SW480 (cell line): ENCODE measurements around the gene MOCS1.

Experiments
- DNase-seq: peaks from one replicate; pipeline ENCODE4 v3.0.0-alpha.2; 2016; ENCODE audit warnings: low spot score

The MOCS1 gene

DNA sequence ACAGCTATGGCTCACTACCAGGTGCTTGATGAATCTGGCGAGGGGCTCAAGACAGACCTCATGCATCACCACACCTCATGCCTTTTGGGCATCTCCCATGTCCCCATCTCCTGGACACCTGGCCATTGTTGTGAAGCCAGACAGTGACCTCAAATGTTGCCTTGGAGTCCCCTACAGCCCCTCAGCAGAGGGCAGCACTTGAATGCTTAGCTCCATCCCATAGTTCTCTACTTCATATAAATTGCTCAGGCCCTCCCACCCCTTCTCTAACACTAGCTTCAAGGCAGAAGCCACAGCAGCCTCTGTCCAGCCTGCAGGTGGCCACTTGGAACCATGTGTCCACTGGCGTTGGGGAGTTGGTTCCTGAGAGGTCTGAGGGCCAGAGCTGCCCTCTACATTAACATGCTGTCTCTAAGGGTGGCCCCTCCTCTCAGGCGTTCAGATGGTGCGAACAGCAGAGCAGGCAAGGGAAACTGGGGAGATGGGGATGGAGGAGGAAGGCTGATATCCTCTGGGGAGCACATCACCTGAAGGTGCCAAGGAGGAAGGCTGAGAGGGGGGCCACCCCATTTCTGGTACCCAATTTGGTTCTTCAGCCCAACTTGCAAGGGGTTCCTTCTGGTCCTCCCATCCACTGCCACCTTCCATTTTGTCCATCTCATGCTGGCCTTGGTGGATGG, 31.3 kb downstream of the MOCS1 start:
- no peak for DNase-seq

- DNase-seq = no peak
Measured at GRCh38 chr6:39902136-39902535, 32.1 kb downstream of the MOCS1 start.

DNA sequence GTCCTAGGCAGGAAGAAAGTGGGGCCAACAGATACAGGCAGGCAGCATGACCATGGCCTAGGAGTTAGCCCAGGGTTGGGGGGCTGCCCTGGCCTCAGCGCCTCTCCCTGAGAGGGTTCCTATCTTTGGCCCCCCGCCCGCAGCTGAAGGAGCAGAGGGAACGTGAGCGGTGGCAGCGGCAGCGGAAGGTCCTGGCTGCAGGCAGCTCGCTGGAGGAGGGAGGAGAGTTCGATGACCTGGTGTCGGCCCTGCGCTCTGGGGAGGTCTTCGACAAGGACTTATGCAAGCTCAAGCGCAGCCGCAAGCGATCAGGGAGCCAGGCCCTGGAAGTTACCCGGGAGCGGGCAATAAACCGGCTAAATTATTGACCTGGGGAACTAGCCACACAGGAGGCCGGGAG, 32.6 kb downstream of the MOCS1 start:
- DNase-seq = no peak

DNA sequence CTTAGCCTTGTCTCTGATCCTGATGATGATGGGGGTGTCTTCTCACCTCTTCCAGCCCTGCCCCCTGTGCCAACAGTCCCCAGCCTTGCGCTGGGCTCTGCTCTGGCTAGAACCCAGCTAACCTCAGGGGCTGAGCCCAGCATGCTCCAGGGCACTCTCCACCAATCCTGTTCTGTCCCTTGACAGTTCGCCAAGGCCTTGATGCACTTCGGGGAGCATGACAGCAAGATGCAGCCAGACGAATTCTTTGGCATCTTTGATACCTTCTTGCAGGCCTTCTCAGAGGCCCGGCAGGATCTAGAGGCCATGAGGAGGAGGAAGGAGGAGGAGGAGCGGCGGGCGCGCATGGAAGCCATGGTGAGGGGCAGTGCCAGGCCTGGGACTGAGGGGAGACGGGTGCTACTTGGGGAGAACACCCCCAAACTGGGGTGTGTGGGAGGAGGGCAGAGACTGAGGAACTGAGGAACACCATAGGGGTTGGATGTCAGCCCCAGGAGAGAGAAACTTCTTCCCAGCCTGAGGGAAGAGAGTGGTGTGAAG, 33.1 kb downstream of the MOCS1 start:
- DNase-seq = no peak

DNA sequence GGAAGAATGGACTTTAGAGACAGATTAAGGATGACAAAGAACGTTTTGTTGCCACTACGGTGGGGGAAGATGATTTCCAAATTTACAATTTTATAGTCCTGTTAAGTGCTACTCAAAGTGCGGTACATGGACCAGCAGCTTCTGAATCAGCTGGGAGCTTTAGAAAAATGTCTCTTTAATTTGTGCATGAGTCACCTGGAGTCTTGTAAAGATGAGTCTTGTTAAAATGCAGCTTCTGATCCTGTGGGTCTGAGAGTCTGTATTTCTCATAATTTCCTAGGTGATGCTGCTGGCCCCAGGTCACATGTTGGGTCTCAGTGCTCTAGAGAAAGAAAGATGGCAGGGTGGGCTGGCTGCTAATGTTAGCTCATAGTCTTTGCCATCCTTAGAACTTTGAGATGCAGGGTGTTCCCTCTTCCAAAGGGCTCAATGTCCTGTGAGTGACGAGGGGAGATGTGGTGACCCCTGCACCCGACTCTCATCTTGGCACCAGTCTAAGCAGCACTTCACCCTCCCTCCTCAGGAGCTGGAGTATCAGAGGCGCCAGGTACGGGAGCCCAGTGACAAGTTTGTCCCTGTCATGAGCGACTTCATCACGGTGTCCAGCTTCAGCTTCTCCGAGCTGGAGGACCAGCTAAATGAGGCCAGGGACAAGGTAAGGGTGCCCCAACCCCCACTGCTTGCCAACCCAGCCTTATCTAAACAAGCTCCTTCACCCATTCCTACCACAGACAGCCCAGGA, 34.5 kb downstream of the MOCS1 start:
- no peak for DNase-seq

- no peak for DNase-seq
Measured at GRCh38 chr6:39898625-39899024, 35.6 kb downstream of the MOCS1 start.

GRCh38 chr6:39897698-39898097, 36.6 kb downstream of the MOCS1 start:
- no peak for DNase-seq

GRCh38 chr6:39896701-39897100, 37.6 kb downstream of the MOCS1 start:
- no peak for DNase-seq

GRCh38 chr6:39893286-39893685, 41.0 kb downstream of the MOCS1 start:
- no peak for DNase-seq

DNA sequence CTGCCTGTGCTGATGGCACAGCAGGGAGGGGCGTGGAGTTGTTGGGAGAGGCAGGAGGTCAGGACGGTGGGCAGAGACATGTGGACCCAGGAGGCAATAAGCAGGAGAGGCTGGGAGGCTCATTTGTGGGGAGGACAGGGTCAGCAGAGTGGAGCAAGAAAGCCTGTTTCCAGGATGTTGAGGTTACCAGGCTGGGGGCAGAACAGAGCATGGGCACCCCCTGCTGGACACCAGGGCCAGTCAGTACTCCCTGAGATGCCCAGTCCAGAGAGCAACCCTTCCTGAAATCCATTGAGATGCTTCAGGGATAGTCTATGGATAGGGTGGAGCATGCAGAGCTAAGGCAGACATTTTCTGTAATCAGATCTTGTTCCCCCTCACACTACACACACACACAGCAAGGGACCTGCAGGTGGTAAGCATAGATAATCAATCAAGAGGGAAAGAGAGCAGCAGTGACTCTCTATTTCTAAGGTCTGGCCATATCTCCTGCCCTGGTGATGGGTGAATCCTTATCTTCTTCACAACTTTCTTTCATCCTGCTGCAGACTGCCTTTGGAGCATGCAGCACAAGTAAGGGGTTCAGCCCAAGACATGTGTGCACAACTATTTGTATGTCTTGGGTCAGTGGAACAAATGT, 41.7 kb downstream of the MOCS1 start:
- peak; percentile 55 for DNase-seq

DNA sequence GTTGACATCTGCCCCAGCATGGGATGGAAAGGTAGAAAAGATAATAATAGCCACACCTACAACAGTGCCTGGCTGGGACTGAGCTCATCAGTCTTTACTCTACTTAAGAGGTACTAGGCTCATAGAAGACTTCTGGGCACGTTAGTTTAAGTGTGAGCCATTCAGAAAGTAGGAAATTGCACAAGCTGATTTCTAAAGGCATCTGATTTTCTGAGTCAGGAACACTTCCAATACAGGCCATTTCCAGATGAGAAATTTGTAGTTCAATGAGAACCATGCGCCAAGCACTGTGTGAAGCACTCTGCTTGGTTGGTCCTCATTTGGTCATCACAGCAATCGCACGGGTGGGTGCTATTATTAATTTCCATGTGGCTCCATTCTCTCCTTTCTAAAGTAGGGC, 42.3 kb downstream of the MOCS1 start:
- DNase-seq = no peak

DNA sequence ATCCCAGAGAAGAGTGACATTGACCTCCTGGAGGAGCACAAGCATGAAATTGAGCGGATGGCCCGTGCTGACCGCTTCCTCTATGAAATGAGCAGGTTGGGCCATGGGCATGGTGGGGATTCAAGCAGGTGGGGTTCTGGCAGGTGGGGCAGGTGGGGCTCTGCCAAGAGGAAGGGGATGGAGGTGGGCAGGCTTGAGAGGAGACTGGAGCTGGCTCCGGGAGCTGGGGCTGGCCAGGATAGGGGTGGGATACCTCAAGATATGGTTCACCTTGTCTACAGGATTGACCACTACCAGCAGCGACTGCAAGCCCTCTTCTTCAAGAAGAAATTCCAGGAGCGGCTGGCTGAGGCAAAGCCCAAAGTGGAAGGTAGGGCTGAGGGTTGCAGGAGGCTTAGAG, 42.9 kb downstream of the MOCS1 start:
- DNase-seq = no peak

DNA sequence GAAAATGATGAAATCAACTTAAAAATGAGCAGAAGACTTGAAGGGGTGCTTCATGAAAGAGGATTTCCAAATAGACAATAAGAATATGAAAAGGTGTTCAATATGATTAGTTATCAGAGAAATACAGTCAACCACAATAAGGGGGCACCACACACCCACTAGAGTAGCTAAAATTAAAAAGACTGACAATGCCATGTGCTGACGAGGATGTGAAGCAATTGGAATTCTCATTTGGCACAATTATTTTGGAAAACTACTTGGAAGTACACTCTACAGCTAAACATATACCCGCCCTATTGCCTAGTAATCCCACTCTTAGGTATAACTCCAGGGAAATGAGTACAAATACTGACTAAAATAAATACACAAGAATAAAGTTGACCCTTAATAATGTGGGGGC, 45.0 kb downstream of the MOCS1 start:
- no peak for DNase-seq

GRCh38 chr6:39887692-39888450, 46.4 kb downstream of the MOCS1 start:
- DNase-seq = no peak

GRCh38 chr6:39886871-39887270, 47.4 kb downstream of the MOCS1 start:
- no peak for DNase-seq

DNA sequence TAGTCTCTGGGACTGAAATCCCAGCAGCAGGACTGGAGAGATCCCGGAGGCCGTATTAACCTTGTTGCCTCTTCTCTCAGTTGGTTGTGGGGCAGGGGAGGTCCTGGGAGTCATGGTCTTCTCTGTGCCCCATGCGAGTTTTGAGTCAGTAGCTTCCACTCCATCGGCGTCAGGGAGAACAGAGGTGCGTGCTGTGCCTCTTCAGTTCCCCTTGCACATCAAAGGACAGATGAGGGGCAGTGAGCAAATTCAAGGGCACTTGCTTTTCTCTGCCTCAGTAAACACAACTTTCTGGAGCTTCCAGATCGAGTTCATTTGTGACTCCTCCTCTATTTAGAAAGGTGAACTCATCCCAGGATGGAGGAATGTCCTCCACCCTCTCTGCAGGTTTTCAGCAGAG, 48.6 kb downstream of the MOCS1 start:
- DNase-seq = no peak

- no peak for DNase-seq
Measured at GRCh38 chr6:39884696-39885095, 49.6 kb downstream of the MOCS1 start.

GRCh38 chr6:39882531-39882899, 51.7 kb downstream of the MOCS1 start:
- peak; percentile 27 for DNase-seq

DNA sequence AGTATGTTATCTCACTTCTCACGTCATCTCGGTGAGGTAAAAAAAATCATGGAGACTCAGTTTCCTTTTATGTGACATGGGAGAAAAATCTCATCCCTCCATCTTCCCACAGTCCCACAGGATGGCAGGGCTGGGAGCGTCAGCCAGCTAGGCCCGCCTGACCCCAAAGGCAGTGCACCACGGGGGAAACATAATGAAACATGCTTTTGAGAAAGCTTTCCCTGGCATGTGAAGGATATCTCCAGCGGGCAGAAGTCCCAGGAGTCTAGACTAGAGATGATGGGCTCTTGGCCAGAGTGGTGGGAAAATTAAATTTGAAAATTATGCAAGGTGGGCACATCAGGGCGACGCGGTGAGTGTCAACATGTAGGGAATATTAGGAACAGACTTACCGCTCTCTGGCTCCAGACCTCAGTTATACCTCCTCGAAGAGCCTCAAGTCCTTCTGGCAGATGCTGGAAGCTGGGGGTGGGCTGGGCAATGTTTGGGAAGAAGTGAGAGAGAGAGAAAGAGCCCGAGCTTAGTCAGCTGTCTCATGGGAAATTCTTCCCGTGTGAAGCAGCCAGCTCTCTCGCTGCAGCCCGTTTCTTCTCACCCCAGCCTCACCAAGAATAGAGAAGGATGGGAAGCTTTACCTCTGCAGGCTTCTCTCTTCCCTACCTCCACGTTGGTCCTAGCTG, 52.3 kb downstream of the MOCS1 start:
- DNase-seq = no peak

DNA sequence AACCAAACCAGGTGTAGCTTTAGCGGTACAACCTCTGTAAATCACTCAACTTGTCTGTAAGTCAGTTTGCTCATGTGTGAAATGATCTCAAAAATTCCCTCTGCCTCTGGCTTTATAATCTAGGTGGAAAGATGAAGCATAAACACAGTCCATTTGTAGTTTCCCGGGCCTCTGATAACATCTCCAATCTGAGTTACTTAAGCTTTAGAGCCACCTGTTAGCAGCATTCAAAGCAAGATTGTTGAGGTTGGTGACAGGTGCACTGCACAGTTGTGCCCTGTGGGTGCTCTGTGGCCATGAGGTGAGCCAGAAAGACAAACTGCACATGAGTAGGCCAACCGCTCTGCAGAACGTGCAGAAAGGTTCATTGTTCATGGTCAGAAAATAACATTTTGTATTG, 53.7 kb downstream of the MOCS1 start:
- peak; percentile 23 for DNase-seq

- no peak for DNase-seq
Measured at GRCh38 chr6:39879535-39879934, 54.7 kb downstream of the MOCS1 start.

GRCh38 chr6:39876826-39877225, 57.4 kb downstream of the MOCS1 start:
- DNase-seq = no peak
